HepG2 (cell line): ENCODE measurements around the gene ANTXR1. TPM values are rescaled to one million over a fixed set of nuclear protein-coding genes. Genes with fewer than 3 reads are reported as not detected.
A peak's percentile ranks its signal among the peaks of the same experiment; 100 is the strongest.

Experiments used
- BRD4 ChIP-seq: sonication (generic); formaldehyde crosslinking; IDR thresholded peaks from 2 replicates; pipeline ENCODE4 v1.4.0; 2020; ENCODE audit warnings: missing genetic modification reagents
- CBX1 ChIP-seq: IDR thresholded peaks from one replicate; pipeline ENCODE4 v1.6.1; 2016; ENCODE audit warnings: antibody characterized with exemption, low read depth
- FLYWCH1 ChIP-seq: sonication (generic); formaldehyde crosslinking; IDR thresholded peaks from 2 replicates; pipeline ENCODE4 v1.8.1; 2023; ENCODE audit warnings: mild to moderate bottlenecking, missing genetic modification reagents
- FUBP1 ChIP-seq: sonication (generic); formaldehyde crosslinking; IDR thresholded peaks from 2 replicates; pipeline ENCODE4 v1.5.1; 2020; ENCODE audit warnings: missing genetic modification reagents, mild to moderate bottlenecking, borderline replicate concordance
- GABPA ChIP-seq, 2 experiments: IDR thresholded peaks; 2 replicates each; pipeline ENCODE4 v1.6.1; 2011 to 2016; ENCODE audit warnings: low read depth in 2 of 2, low read length in 1 of 2, missing biosample characterization in 1 of 2, missing genetic modification characterization in 1 of 2
- PLSCR1 ChIP-seq: sonication (generic); formaldehyde crosslinking; IDR thresholded peaks from 2 replicates; pipeline ENCODE4 v1.5.0; 2020; ENCODE audit warnings: missing genetic modification reagents, mild to moderate bottlenecking, borderline replicate concordance
- STAG1 ChIP-seq: sonication (generic); formaldehyde crosslinking; IDR thresholded peaks from 2 replicates; pipeline ENCODE4 v1.4.0; 2020; ENCODE audit warnings: missing genetic modification reagents
- YEATS4 ChIP-seq: sonication (generic); formaldehyde crosslinking; IDR thresholded peaks from 2 replicates; pipeline ENCODE4 v1.4.0; 2020; ENCODE audit warnings: missing genetic modification reagents, borderline replicate concordance
- ZBTB26 ChIP-seq: IDR thresholded peaks from 2 replicates; pipeline ENCODE4 v1.6.1; 2016; ENCODE audit warnings: missing compliant biosample characterization, missing genetic modification reagents, borderline replicate concordance
- ZNF639 ChIP-seq: conservative IDR thresholded peaks from 2 replicates; pipeline ENCODE4 v1.6.1; 2018; ENCODE audit warnings: missing genetic modification reagents
- ZNF691 ChIP-seq: sonication (generic); formaldehyde crosslinking; IDR thresholded peaks from 2 replicates; pipeline ENCODE4 v1.4.0; 2020; ENCODE audit warnings: missing genetic modification reagents, low read depth, mild to moderate bottlenecking, borderline replicate concordance
- ZNF710 ChIP-seq: sonication (generic); formaldehyde crosslinking; IDR thresholded peaks from 2 replicates; pipeline ENCODE4 v1.5.0; 2020; ENCODE audit warnings: mild to moderate bottlenecking, missing genetic modification reagents, borderline replicate concordance
- ZNF770 ChIP-seq: sonication (generic); formaldehyde crosslinking; IDR thresholded peaks from 2 replicates; pipeline ENCODE4 v1.5.0; 2020; ENCODE audit warnings: mild to moderate bottlenecking, missing genetic modification reagents
- ZSCAN20 ChIP-seq: sonication (generic); formaldehyde crosslinking; IDR thresholded peaks from 2 replicates; pipeline ENCODE4 v1.4.0; 2020; ENCODE audit warnings: missing genetic modification reagents, mild to moderate bottlenecking, borderline replicate concordance
- polyA plus RNA-seq, 8 experiments: library from polyadenylated mRNA; depleted of rRNA in 3 of 8; stranded (reverse) in 7 of 8; unstranded in 1 of 8; fragments of >200 nt; fragmentation: Illumina TruSeq in 4 of 8; extraction: Trizol in 4 of 8; gene quantifications; 2 replicates each; pipeline versions ENCODE4 v1.2.1 to v1.2.3, GENCODE V29; 2011 to 2016; ENCODE audit warnings: low read depth in 4 of 8, missing spikeins in 1 of 8, mixed read lengths in 1 of 8; ENCODE audit not compliant: insufficient read depth in 1 of 8
- total RNA-seq, 5 experiments: library from RNA; depleted of rRNA; stranded (reverse); fragments of >200 nt; fragmentation: Illumina TruSeq; extraction: Trizol; gene quantifications; 2 replicates each; pipeline ENCODE4 v1.2.3, GENCODE V29; 2016; ENCODE audit warnings: low read depth in 1 of 5

ANTXR1 gene
- total and polyA plus RNA-seq, 2 of the 13 experiments (the other 11 are each of a cell fraction or from before 2014, with no cell fraction given), result 4.5 to 12.7 TPM

GRCh38 chr2:69279931-69280681 lies 267.1 kb downstream of the ANTXR1 start (continued):
- TF ChIP-seq FUBP1 (no peak), GABPA (IDR thresholded peaks at IDR 0.05; ENCODE audit: low read depth, low read length) (no peak), GABPA (CRISPR knock-in tag; IDR thresholded peaks at IDR 0.05; ENCODE audit: low read depth) (no peak), ZBTB26 (CRISPR knock-in tag) (no peak), ZNF710 (CRISPR knock-in tag) (peak; percentile 53; the same call in 1 of the 2 replicates), CBX1 (peak; percentile 46), ZNF691 (CRISPR knock-in tag) (no peak), ZSCAN20 (CRISPR knock-in tag) (no peak), PLSCR1 (no peak), STAG1 (CRISPR knock-in tag) (no peak; the same call in 1 of the 2 replicates), FLYWCH1 (no peak), YEATS4 (CRISPR knock-in tag) (0 out of 2 replicates have a peak, but pooled peaks have one; percentile 18), ZNF770 (CRISPR knock-in tag) (no peak), BRD4 (CRISPR knock-in tag) (no peak), ZNF639 (CRISPR knock-in tag) (no peak)
